GM19463 (cell line): ENCODE results near the gene CRTC3.
"Not testable (repeated sequence)": the region's sequence is repeated elsewhere in the genome, so short reads cannot be mapped to it uniquely, and the experiment has no call there.

Source experiments
- ATAC-seq: cut with Tn5 transposase; IDR thresholded peaks from one replicate; pipeline ENCODE4 v1.9.1; 2021; ENCODE audit warnings: mild to moderate bottlenecking, moderate library complexity; ENCODE audit not compliant: unreplicated experiment

CRTC3 gene

DNA sequence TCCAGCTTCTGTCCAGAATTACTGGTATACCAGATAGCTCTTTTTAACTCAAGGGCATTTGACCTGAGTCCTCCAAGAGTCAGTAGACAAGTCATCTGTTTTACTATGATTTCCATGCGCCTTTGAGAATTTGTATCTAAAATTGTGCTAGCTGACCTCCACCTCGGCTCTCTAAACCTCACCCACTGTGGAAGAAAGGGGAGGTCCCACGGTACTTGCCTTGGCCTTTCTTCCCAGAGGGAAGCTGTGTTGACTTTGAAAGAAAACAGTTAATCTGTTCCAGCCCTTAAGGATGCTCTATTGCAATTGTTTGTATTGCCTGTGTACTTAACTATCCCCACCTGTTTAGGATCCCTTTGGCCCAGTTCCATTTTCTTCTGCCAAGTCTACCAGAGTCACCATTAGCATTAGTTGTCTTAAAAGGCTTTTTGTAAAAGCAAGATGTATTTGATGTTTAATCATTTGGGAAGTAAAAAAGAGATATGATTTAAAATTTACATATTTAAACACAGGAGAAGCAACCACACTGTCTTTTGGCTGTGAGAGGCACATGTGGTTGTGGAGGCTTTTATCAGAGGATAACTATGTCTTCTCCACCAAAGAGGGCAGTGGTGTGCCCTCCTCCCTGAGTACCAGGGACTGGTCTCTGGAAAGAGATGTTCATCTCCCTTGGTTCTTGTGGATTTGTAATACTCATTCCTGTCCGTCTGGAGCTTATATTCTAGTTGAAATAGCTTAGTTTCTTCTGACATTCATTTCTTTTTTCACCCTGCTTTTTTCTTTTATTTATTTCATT, 88.8 kb downstream of the CRTC3 start:
- no peak for ATAC-seq

DNA sequence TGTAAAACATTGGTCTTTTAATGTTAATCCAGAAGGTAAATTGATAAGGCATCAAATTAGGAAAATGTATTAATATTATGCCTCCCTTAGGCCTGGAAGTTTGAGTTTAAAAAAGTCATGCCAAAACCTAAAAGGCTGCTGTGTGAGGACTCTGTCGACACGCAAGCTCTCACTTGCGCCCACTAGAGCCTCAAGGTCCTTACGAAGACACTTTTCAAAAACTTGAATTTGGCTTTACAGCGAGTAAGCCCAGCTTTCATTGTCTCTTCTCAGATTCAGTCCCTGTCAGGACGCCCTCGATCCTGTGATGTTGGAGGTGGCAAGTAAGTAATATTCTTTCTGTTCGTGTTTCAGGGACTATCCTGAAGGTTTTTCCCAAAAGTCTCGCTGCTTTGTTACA, 89.7 kb downstream of the CRTC3 start:
- ATAC-seq: no peak

DNA sequence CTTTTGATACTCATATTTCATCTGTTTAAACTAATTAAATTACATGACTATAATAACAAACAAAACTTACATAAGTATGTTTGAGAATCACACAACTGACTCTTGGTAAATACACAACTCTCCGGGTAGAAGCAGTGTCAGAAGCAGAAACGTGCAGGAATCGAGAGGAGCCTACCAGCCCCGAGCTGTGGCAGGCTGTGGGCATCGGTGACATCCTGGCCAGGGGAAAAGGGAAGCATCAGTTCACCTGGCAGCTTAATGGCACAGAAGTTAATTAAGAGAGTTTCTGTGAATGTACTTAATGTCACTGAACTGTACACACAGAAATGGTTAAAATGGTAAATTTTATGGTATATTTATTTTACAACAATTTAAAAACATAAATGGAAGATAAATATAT, 90.2 kb downstream of the CRTC3 start:
- ATAC-seq: no peak

DNA sequence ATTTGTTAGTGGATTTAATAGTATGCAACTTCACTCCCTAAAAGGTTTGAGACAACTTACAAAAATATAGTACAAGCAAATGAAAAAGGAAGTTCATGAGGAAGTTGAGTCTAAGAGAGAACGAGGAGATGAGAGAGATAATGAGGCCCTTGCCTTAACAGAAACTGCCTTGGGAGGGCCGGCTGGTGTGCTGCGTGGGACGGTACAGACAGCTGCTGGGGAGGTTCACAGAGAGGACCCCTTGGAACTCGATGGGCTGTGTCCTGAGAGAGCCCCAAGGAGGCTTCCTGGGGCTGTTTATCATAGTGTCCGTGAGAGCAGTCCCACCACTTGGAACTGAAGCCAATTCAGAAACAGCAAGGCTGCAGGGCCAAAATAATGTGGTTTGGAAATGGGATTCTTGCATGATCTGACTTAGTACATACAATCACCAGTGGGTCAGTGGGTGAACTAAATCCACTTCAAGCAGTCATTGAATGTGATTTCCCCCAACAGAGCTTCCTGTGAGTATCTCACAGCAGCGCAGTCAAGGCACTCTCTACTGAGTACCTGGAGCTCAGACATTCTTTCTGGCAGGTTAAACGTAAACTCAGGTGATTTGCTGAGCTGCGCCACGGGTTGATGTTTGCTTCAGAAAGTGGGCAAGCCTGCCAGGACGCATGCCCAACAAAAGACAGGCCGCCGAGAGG, 90.8 kb downstream of the CRTC3 start:
- ATAC-seq: peak; percentile 65

DNA sequence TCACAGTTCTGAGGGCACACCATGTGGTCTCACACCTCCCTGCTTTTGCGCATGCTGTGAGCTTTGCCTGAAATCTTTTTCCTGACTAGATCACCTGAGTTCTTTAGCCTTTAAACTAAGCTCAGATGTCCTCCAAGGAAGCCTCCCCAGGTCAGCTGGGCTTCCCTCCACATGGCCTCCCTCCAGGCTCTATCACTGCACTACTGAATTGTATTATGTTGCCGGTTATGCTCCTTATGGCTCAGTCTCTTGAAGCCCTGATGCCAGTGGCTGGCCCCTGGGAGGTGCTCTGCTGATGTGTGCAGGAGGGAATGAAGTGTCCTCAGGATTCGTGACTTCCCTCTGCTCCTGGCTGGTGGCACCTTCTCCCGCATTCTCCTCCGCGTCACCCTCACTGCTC, 94.1 kb downstream of the CRTC3 start:
- ATAC-seq: no peak

DNA sequence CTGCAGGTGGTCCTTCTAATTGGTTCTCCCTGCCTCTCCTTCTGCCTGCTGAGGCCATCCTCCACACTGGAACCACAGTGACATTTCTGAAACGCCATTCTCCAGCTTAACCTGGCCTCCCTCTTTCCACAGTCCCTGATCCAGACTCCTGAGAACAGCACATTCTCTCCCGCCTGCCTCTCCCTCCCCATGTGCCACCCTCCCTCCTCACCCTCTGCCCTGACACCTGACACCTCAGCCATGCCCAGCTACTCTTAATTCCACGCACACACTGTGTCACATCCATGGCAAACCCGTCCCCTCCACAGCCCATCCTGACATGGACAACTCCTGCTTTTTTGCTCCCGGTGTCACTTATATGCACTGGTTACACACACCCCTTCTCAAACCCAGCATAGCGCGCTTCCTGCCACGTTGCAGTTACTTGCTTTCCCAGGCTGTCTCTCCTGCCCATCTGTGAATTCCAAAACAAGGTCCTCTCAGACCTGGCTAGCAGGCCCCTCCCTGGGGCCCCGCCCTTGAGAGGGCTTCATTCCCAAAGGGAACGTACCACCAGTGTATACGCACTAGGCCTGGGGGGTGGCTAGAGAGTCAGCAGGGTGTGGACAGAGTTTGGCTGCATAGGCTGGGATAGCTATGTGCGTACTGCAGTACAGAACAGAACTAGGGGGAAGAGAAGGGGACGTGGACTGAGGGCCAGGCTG, 94.7 kb downstream of the CRTC3 start:
- no peak for ATAC-seq

DNA sequence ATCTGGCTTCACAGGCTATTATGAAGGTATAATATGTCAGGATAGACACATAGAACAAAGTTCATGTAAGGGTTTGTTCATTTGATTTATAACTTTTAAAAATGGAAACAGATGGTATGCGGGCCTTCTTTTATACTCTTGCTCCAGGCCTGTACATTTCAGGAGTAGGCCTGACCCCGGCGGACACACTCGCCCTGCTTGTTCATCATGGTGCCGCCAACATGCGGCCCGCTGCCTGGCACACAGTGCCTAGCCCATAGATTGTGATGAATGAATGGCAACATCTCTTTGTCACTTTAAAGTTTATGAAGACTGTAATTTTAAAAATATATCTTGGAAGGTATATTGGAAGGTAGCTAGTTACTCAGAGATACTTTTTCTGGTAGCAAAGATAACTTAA, 95.3 kb downstream of the CRTC3 start:
- no peak for ATAC-seq

DNA sequence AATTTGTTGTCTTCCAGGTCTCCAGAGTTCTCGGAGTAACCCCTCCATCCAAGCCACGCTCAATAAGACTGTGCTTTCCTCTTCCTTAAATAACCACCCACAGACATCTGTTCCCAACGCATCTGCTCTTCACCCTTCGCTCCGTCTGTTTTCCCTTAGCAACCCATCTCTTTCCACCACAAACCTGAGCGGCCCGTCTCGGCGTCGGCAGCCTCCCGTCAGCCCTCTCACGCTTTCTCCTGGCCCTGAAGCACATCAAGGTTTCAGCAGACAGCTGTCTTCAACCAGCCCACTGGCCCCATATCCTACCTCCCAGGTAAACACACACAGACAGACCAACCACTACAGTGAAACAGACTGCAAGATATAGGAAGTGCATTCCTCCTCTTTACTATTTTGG, 99.5 kb downstream of the CRTC3 start:
- no peak for ATAC-seq

DNA sequence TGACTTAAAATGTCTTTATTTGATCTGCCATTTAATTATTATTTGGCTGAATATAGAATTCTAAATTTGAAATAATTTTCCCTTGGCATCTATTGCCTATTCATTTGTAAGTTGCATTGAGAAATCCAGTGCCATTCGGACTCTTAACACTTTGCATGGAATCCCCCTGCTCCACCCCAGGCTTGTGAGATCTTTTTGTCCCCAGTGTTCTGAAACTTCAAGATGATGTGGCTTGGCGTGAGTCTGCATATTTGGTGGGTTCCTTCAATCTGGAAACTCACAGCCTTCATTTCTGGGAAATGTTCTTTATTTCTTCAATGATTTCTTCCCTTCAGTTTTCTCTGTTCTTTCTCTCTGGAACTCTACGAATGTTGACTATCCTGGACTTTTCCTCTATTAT, 103.6 kb downstream of the CRTC3 start:
- no peak for ATAC-seq

DNA sequence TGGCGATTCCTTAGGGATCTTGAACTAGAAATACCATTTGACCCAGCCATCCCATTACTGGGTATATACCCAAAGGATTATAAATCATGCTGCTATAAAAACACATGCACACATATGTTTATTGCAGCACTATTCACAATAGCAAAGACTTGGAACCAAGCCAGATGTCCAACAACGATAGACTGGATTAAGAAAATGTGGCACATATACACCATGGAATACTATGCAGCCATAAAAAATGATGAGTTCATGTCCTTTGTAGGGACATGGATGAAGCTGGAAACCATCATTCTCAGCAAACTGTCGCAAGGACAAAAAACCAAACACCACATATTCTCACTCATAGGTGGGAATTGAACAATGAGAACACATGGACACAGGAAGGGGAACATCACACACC, 107.3 kb downstream of the CRTC3 start:
- not testable (repeated sequence) for ATAC-seq

DNA sequence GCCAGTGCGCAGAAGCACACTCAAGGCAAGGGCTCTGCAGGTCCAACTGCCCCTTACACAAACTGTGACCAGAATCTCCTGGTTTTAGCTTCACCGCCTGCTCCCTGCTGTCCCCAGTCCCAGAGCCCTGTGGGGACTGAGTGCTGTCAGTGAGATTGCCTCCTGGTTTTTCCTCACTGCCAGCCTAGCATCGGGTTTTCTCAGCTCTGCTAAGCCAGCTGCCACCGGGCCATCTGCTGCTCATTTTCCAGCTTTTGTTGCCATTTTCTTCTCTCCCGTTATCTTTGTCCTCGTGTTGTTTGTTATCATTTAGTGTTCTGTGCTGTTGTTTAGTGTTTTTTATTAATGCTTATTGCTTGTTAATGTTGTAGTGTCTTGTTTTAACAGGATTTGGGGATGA, 108.0 kb downstream of the CRTC3 start:
- ATAC-seq: no peak

DNA sequence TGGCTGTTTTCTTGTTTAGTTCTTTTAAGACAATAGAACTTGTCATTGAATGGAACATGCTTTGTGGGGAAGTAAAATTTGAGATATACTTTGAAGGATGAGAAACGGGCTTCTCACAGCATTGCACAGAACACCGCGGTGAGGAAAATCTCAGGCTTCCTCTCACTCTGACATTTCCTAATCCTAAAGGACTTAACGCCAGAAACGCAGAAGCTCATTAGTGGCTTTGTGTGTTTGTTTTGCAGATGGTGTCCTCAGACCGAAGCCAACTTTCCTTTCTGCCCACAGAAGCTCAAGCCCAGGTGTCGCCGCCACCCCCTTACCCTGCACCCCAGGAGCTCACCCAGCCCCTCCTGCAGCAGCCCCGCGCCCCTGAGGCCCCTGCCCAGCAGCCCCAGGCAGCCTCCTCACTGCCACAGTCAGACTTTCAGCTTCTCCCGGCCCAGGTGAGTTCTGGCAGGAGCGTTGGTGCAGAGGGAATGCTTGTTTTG, 108.5 kb downstream of the CRTC3 start:
- no peak for ATAC-seq

DNA sequence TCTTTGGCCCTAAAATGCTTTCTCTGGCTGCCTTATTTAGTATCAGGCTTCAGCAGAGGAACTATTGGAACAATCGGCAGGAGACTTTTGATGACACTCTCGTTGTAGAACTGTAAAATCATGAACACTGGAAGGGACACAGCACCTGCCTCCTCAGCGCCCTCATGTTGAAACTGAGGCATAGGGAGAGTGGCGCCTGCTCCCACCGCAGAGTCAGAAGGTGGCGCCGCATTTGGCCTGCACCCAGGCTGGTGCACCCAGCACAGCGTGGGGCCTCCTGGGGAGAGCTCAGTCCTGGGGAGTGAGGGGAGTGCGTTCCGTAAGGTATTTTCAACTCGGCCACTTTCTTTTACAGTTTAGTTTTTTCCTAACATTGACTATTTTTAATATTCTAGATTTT, 109.2 kb downstream of the CRTC3 start:
- no peak for ATAC-seq

DNA sequence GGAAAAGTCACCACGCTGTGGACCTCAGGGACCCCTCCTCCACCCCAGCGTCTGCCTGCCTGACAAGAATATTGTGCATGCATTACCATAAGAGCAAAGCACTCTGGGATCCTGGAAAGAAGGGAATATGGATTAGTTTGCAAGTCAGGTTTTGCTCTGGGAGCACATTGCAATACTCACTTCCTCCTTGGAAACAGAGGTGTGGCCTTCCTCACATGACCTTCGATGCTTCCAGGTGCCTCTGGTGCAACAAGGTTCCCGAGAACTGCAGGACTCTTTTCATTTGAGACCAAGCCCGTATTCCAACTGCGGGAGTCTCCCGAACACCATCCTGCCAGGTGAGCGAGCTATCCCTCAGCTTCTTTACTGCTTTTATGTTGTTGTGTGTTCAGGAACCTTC, 111.1 kb downstream of the CRTC3 start:
- no peak for ATAC-seq

DNA sequence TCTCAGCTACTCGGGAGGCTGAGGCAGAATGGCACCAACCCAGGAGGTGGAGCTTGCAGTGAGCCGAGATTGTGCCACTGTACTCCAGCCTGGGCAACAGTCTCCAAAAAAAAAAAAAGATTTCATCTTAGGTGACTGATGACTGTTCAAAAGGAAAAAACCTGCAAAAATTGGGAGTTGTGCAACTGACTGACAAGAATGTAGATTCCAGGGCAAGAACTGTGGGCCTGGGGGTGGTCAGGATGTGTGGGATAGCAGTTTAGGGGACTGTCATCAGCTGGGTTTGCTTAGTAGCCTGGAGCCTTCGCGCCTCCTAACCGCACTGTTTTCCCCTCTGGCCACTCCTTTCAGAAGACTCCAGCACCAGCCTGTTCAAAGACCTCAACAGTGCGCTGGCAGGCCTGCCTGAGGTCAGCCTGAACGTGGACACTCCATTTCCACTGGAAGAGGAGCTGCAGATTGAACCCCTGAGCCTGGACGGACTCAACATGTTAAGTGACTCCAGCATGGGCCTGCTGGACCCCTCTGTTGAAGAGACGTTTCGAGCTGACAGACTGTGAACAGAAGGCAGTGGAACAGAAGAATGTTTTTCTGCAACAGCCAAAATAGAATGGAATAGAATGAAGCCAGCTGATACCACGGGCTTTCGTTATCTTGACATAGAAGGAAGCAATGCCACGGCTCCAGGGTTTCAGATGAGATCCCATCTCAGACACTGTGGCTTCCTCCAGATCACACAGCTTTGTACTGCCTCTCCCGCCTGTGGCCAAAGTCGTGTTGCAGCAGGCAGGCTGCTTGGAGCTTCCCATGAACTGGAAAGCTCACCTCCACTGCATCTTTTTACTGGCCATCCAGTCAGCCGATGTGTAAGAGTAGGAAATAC, 112.1 kb downstream of the CRTC3 start:
- no peak for ATAC-seq

DNA sequence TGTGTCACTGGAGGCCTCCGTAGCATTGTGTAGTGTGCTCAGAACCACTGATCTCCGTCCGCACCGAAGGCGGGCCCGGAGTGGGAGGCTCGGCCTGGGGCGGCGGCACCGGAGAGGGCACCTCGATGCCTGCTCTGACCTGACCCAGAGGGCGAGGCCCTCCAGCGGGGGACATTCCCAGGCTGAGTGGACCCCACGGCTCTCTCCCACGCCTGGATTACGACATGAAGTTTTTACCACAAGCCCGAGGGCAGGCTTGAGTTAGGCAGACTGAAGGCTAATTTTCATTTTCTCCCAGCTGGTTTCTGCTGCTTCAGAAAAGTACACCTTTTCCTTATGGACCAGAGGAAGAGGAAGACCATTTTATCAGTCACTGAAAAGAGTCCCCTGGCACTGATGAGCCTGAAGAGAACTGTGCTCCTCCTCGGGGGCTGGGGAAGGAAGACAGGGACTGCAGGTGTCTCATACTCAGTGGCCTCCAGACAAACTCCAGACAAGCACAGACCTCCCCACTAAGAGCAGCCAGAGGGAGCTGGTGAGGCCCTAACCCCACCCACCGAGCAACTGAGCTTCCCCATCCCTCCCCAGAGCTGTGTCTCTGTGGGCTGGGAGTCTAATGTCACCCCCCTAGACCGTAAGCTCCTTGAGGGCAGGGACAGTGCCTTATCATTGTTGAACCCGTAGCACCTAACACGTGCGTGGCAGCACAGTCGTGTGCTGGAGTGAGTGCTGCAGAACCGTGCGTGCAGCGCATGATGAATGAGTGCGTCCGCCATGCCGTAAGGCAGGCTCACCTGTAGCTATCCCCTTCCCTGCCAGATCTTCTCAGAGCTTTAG, 113.0 kb downstream of the CRTC3 start:
- no peak for ATAC-seq

DNA sequence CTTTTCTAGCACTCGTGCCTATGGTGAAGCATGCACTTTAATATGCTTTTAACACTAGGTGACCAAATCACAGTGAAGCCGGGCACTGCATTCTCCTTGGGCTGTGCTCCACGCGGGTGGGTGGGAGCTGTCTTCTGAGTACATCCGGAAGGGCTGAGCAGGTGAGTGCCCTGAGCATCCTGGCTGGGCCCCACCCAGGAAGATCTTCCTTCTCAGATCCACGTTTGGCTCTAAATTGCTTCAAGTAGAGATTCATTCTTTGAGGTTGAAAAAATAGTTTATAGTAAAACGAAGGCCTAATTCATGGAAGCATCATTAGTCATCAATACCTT, 113.5 kb downstream of the CRTC3 start:
- no peak for ATAC-seq

DNA sequence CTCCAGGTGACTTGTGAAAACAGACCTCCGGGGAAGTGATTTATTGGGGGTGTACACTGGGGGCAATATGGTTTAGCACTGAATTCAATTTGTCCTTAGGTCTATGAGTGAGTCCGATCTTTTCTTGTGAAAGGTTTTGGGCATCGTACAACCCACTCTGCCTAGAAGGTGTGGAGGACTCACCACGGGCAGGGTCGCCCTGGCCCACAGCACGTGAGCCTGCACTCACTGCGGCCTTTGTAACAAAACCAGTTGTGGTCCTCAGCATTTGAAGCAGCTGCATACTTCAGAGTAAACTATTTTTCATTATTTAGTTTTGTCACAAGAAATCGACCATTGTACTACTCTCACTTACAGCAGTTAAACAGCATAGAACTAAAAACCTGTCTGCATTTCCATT, 114.8 kb downstream of the CRTC3 start:
- no peak for ATAC-seq

DNA sequence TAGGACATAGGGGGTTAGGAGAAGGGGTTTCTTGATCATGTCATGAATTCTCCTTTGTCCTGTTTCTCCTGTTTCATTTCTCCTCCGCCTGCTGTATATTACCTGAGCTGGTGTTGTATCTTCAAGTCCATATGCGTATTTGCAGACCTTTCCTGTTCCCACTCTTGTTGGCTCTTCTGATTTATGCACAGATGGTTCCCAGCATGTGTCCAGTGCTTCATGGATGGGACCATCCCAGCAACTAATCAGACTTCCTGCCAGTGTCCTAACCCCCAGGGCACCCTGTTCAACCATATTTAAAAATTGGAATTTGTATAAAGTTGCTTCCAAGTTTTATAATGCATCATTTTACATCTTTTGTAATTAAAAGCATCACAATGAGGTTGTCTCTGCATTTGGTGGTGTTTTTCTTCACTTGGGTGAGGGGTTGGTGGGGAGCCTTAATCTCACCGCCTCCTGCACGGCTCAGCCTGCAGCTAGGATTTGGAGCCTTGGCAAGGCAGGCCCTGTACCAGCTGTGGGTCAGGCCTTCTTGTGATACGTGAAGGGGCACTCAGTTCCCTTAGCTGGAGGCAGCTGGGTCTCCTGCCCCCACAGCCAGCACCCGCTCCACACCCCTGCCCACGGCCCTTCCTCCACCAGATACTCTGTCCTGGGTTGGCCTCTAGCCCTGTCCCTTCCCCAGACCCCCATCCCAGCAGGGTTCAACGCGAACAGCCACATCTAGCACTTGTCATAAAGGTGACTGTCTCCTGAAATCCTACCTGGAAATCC, 115.4 kb downstream of the CRTC3 start:
- no peak for ATAC-seq
